Erythroblast (primary cell): ENCODE results near the gene ZNF689.

Experiments
- GATA1 ChIP-seq: IDR thresholded peaks from 2 replicates; pipeline ENCODE4 v1.6.1; 2011; ENCODE audit warnings: low read depth, mild to moderate bottlenecking, control low read depth, low read length, moderate library complexity
- POLR2A ChIP-seq: IDR thresholded peaks from 2 replicates; pipeline ENCODE4 v1.6.1; 2011; ENCODE audit warnings: mild to moderate bottlenecking, low read length

DNA sequence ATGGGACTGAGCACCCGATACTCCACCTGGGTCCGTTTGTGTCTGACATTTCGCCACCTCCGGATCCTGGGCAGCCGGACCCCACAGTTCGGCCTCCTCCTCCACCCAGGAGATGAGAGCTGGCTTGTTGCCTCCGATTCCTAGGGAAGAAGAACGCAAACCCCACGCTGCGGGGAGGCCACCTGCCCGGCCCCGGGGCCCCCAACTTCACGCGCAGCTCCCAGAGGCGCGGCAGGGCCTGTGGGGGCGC is 52.6 kb downstream of the ZNF689 start:
- TF ChIP-seq POLR2A (no peak), GATA1 (no peak)
